Loucy (cell line): Measurements from ENCODE around the gene GIMAP2.
A peak's percentile ranks its signal among the peaks of the same experiment; 100 is the strongest.

Source experiments
- H2AFZ ChIP-seq: fragments of 200-600 bp; sonication (generic); 2 replicates; pipeline ENCODE4 v1.6.0; 2016; ENCODE audit warnings: antibody characterized with exemption, mild to moderate bottlenecking, low read length, moderate library complexity
- H3F3A ChIP-seq: fragments of 200-600 bp; 2 replicates; pipeline ENCODE4 v1.6.0; 2016; ENCODE audit warnings: antibody characterized with exemption, low read depth, mild to moderate bottlenecking
- H3K27me3 ChIP-seq: fragments of 200-600 bp; sonication (generic); 2 replicates; pipeline ENCODE4 v1.6.1; 2014; ENCODE audit warnings: low read length, mild to moderate bottlenecking; ENCODE audit not compliant: insufficient read depth, poor library complexity, severe bottlenecking
- H3K36me3 ChIP-seq: fragments of 200-600 bp; sonication (generic); 2 replicates; pipeline ENCODE4 v1.6.1; 2016; ENCODE audit warnings: low read length; ENCODE audit not compliant: insufficient read depth
- H3K4me1 ChIP-seq: fragments of 200-600 bp; sonication (generic); 2 replicates; pipeline ENCODE4 v1.5.1; 2014; ENCODE audit warnings: low read length, mild to moderate bottlenecking; ENCODE audit not compliant: insufficient read depth, poor library complexity, severe bottlenecking
- H3K4me2 ChIP-seq: fragments of 200-600 bp; sonication (generic); 2 replicates; pipeline ENCODE4 v1.6.0; 2014; ENCODE audit warnings: antibody characterized with exemption, low read length, low read depth, mild to moderate bottlenecking; ENCODE audit not compliant: poor library complexity, severe bottlenecking
- H3K4me3 ChIP-seq: fragments of 200-600 bp; sonication (generic); 2 replicates; pipeline ENCODE4 v1.5.1; 2014; ENCODE audit warnings: low read length, mild to moderate bottlenecking, mixed read lengths; ENCODE audit not compliant: poor library complexity, severe bottlenecking
- H3K79me2 ChIP-seq: fragments of 200-600 bp; sonication (generic); 2 replicates; pipeline ENCODE4 v1.6.1; 2014; ENCODE audit warnings: low read length; ENCODE audit not compliant: insufficient read depth
- H3K9ac ChIP-seq: fragments of 200-600 bp; sonication (generic); 2 replicates; pipeline ENCODE4 v1.6.0; 2014; ENCODE audit warnings: mild to moderate bottlenecking, low read depth, low read length, moderate library complexity; ENCODE audit not compliant: poor library complexity, severe bottlenecking
- H3K9me2 ChIP-seq: fragments of 200-600 bp; sonication (generic); replicated peaks from 2 replicates; pipeline ENCODE4 v1.6.1; 2016; ENCODE audit warnings: low read depth, low read length, mixed read lengths
- H3K9me3 ChIP-seq: fragments of 200-600 bp; sonication (generic); 2 replicates; pipeline ENCODE4 v1.6.1; 2014; ENCODE audit warnings: mild to moderate bottlenecking, antibody characterized with exemption, low read length, low read depth; ENCODE audit not compliant: insufficient read depth
- H4K20me1 ChIP-seq: fragments of 200-600 bp; sonication (generic); 2 replicates; pipeline ENCODE4 v1.6.0; 2014; ENCODE audit warnings: antibody characterized with exemption, low read length, mild to moderate bottlenecking; ENCODE audit not compliant: insufficient read depth, poor library complexity, severe bottlenecking
- EZH2phosphoT487 ChIP-seq: fragments of 200-600 bp; IDR thresholded peaks from 2 replicates; pipeline ENCODE4 v1.6.1; 2018; ENCODE audit warnings: antibody characterized with exemption, mild to moderate bottlenecking, moderate library complexity, borderline replicate concordance
- TF ChIP-seq, protein P1 (sequence below): fragments of 200-600 bp; sonication (generic); conservative IDR thresholded peaks from 2 replicates; pipeline ENCODE4 v1.5.1; 2014; ENCODE audit warnings: mild to moderate bottlenecking, antibody characterized with exemption, low read length

The GIMAP2 gene

GRCh38 chr7:150665089-150665748 is 20.3 kb upstream of the GIMAP2 start:
- TF ChIP-seq, protein P1, sequence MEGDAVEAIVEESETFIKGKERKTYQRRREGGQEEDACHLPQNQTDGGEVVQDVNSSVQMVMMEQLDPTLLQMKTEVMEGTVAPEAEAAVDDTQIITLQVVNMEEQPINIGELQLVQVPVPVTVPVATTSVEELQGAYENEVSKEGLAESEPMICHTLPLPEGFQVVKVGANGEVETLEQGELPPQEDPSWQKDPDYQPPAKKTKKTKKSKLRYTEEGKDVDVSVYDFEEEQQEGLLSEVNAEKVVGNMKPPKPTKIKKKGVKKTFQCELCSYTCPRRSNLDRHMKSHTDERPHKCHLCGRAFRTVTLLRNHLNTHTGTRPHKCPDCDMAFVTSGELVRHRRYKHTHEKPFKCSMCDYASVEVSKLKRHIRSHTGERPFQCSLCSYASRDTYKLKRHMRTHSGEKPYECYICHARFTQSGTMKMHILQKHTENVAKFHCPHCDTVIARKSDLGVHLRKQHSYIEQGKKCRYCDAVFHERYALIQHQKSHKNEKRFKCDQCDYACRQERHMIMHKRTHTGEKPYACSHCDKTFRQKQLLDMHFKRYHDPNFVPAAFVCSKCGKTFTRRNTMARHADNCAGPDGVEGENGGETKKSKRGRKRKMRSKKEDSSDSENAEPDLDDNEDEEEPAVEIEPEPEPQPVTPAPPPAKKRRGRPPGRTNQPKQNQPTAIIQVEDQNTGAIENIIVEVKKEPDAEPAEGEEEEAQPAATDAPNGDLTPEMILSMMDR = no peak
- no peak for TF ChIP-seq EZH2phosphoT487
- H3K9me2 ChIP-seq = no peaks in the 10 kb centered on the region
- H3K9me3 ChIP-seq = no peaks in the 10 kb centered on the region
- H3K27me3 ChIP-seq = no peaks in the 10 kb centered on the region
- no peaks in the 10 kb centered on the region for H3K79me2 ChIP-seq
- H3F3A ChIP-seq = peaks cover 31% of the 10 kb centered on the region
- H3K4me1 ChIP-seq = peaks cover 91% of the 10 kb centered on the region
- no peaks in the 10 kb centered on the region for H3K36me3 ChIP-seq
- no peak overlapping the region for H3K4me3 ChIP-seq
- peak overlapping the region; percentile 55 for H3K4me2 ChIP-seq
- no peak overlapping the region for H2AFZ ChIP-seq
- peak overlapping the region; percentile 65 for H3K9ac ChIP-seq
- no peaks in the 10 kb centered on the region for H4K20me1 ChIP-seq

- Histone ChIP-seq H3K9me2 (no peaks in the 10 kb centered on the region), H3K79me2 (no peaks in the 10 kb centered on the region), H3K4me3 (no peak overlapping the region), H4K20me1 (no peaks in the 10 kb centered on the region), H3K9me3 (no peaks in the 10 kb centered on the region), H2AFZ (0 out of 2 replicates have a peak overlapping the region, but pooled peaks have one; percentile 0), H3K36me3 (no peaks in the 10 kb centered on the region), H3F3A (peaks cover 31% of the 10 kb centered on the region), H3K4me2 (no peak overlapping the region), H3K27me3 (no peaks in the 10 kb centered on the region), H3K9ac (peak overlapping the region; percentile 65), H3K4me1 (peaks cover 96% of the 10 kb centered on the region)
- TF ChIP-seq, protein P1 = no peak
- no peak for TF ChIP-seq EZH2phosphoT487
Observed at GRCh38 chr7:150665896-150666295, 19.6 kb upstream of the GIMAP2 start.

GRCh38 chr7:150666412-150666811 is 19.1 kb upstream of the GIMAP2 start:
- Histone ChIP-seq H3K9me3 (no peaks in the 10 kb centered on the region), H3K9me2 (no peaks in the 10 kb centered on the region), H3K4me1 (peaks cover 96% of the 10 kb centered on the region), H4K20me1 (no peaks in the 10 kb centered on the region), H3K79me2 (no peaks in the 10 kb centered on the region), H3K36me3 (no peaks in the 10 kb centered on the region), H3K27me3 (no peaks in the 10 kb centered on the region), H2AFZ (0 out of 2 replicates have a peak overlapping the region, but pooled peaks have one; percentile 0), H3K9ac (peak overlapping the region; percentile 65), H3K4me3 (peak overlapping the region; percentile 19), H3F3A (peaks cover 31% of the 10 kb centered on the region), H3K4me2 (peak overlapping the region; percentile 65)
- TF ChIP-seq, protein P1 = no peak
